ENCODE measurements around the gene RAP1GAP. TPM values are rescaled to one million over a fixed set of nuclear protein-coding genes. Genes with fewer than 3 reads are reported as not detected.

Gene RAP1GAP
- total RNA-seq, 1 experiment from 2014 or later, result not detected

GRCh38 chr1:21620011-21620410 is 49.1 kb downstream of the RAP1GAP start:
- DNase-seq, result no peak
- no peak overlapping the region for H3K9ac ChIP-seq (ENCODE audit: low read length)

GRCh38 chr1:21619375-21619947 is 49.7 kb downstream of the RAP1GAP start:
- no peaks in the 10 kb centered on the region for H3K4me1 ChIP-seq (ENCODE audit: low read length)
- DNase-seq, result no peak
- H4K20me1 ChIP-seq (ENCODE audit: insufficient read depth, low read depth, low read length), result 0 out of 2 replicates have a peak, but pooled peaks cover 3% of the 10 kb centered on the region
- no peaks in the 10 kb centered on the region for H3K9me3 ChIP-seq (ENCODE audit: low read length)
- no peak overlapping the region for H3K4me2 ChIP-seq (ENCODE audit: low read depth, low read length, poor library complexity, severe bottlenecking)
- no peaks in the 10 kb centered on the region for H3K27me3 ChIP-seq (ENCODE audit: low read length)
- no peak overlapping the region for H3K27ac ChIP-seq (ENCODE audit: low read length)
- H3K4me3 ChIP-seq (ENCODE audit: low read length), result no peak overlapping the region
- no peaks in the 10 kb centered on the region for H3K36me3 ChIP-seq (ENCODE audit: insufficient read depth, low read length)
- no peaks in the 10 kb centered on the region for H3K9me2 ChIP-seq (replicated peaks; ENCODE audit: insufficient read depth, low read length)
- no peak overlapping the region for H2AFZ ChIP-seq (ENCODE audit: low read length)
- H3K9ac ChIP-seq (ENCODE audit: low read length), result no peak overlapping the region
- no peaks in the 10 kb centered on the region for H3K79me2 ChIP-seq (ENCODE audit: low read length)

More at GRCh38 chr1:21620011-21620410, 49.1 kb downstream of the RAP1GAP start:
- Histone ChIP-seq H3K79me2 (ENCODE audit: low read length) (no peaks in the 10 kb centered on the region), H3K36me3 (ENCODE audit: insufficient read depth, low read length) (no peaks in the 10 kb centered on the region), H3K27me3 (ENCODE audit: low read length) (no peaks in the 10 kb centered on the region), H3K27ac (ENCODE audit: low read length) (no peak overlapping the region), H3K9me3 (ENCODE audit: low read length) (no peaks in the 10 kb centered on the region), H2AFZ (ENCODE audit: low read length) (no peak overlapping the region), H3K4me1 (ENCODE audit: low read length) (no peaks in the 10 kb centered on the region), H3K9me2 (replicated peaks; ENCODE audit: insufficient read depth, low read length) (no peaks in the 10 kb centered on the region), H3K4me2 (ENCODE audit: low read depth, low read length, poor library complexity, severe bottlenecking) (no peak overlapping the region), H4K20me1 (ENCODE audit: insufficient read depth, low read depth, low read length) (0 out of 2 replicates have a peak, but pooled peaks cover 3% of the 10 kb centered on the region), H3K4me3 (ENCODE audit: low read length) (no peak overlapping the region)

GRCh38 chr1:21618561-21619374 is 50.4 kb downstream of the RAP1GAP start:
- Histone ChIP-seq H3K9me2 (replicated peaks; ENCODE audit: insufficient read depth, low read length) (no peaks in the 10 kb centered on the region), H3K4me3 (ENCODE audit: low read length) (no peak overlapping the region), H3K27ac (ENCODE audit: low read length) (no peak overlapping the region), H2AFZ (ENCODE audit: low read length) (no peak overlapping the region), H3K9me3 (ENCODE audit: low read length) (no peaks in the 10 kb centered on the region), H3K27me3 (ENCODE audit: low read length) (no peaks in the 10 kb centered on the region), H3K79me2 (ENCODE audit: low read length) (no peaks in the 10 kb centered on the region), H3K4me2 (ENCODE audit: low read depth, low read length, poor library complexity, severe bottlenecking) (no peak overlapping the region), H3K36me3 (ENCODE audit: insufficient read depth, low read length) (no peaks in the 10 kb centered on the region), H4K20me1 (ENCODE audit: insufficient read depth, low read depth, low read length) (0 out of 2 replicates have a peak, but pooled peaks cover 3% of the 10 kb centered on the region), H3K9ac (ENCODE audit: low read length) (no peak overlapping the region), H3K4me1 (ENCODE audit: low read length) (no peaks in the 10 kb centered on the region)
- DNase-seq, result no peak

- H3K27ac ChIP-seq (ENCODE audit: low read length), result no peak overlapping the region
- no peak overlapping the region for H3K4me3 ChIP-seq (ENCODE audit: low read length)
- H3K79me2 ChIP-seq (ENCODE audit: low read length), result no peaks in the 10 kb centered on the region
- no peaks in the 10 kb centered on the region for H3K9me2 ChIP-seq (replicated peaks; ENCODE audit: insufficient read depth, low read length)
- no peaks in the 10 kb centered on the region for H3K27me3 ChIP-seq (ENCODE audit: low read length)
- H2AFZ ChIP-seq (ENCODE audit: low read length), result no peak overlapping the region
- H3K4me2 ChIP-seq (ENCODE audit: low read depth, low read length, poor library complexity, severe bottlenecking), result no peak overlapping the region
- H3K4me1 ChIP-seq (ENCODE audit: low read length), result no peaks in the 10 kb centered on the region
- H3K9me3 ChIP-seq (ENCODE audit: low read length), result no peaks in the 10 kb centered on the region
- no peak overlapping the region for H3K9ac ChIP-seq (ENCODE audit: low read length)
- DNase-seq, result no peak
- H3K36me3 ChIP-seq (ENCODE audit: insufficient read depth, low read length), result no peaks in the 10 kb centered on the region
- H4K20me1 ChIP-seq (ENCODE audit: insufficient read depth, low read depth, low read length), result 0 out of 2 replicates have a peak, but pooled peaks cover 3% of the 10 kb centered on the region
Measured at GRCh38 chr1:21618059-21618458, 51.1 kb downstream of the RAP1GAP start.

GRCh38 chr1:21617126-21617738 is 51.9 kb downstream of the RAP1GAP start:
- H3K4me3 ChIP-seq (ENCODE audit: low read length), result no peak overlapping the region
- H3K9me2 ChIP-seq (replicated peaks; ENCODE audit: insufficient read depth, low read length), result no peaks in the 10 kb centered on the region
- H4K20me1 ChIP-seq (ENCODE audit: insufficient read depth, low read depth, low read length), result 0 out of 2 replicates have a peak, but pooled peaks cover 3% of the 10 kb centered on the region
- no peak overlapping the region for H2AFZ ChIP-seq (ENCODE audit: low read length)
- H3K36me3 ChIP-seq (ENCODE audit: insufficient read depth, low read length), result no peaks in the 10 kb centered on the region
- H3K9me3 ChIP-seq (ENCODE audit: low read length), result no peaks in the 10 kb centered on the region
- no peak for DNase-seq
- H3K27ac ChIP-seq (ENCODE audit: low read length), result no peak overlapping the region
- H3K27me3 ChIP-seq (ENCODE audit: low read length), result no peaks in the 10 kb centered on the region
- no peaks in the 10 kb centered on the region for H3K79me2 ChIP-seq (ENCODE audit: low read length)
- no peaks in the 10 kb centered on the region for H3K4me1 ChIP-seq (ENCODE audit: low read length)
- no peak overlapping the region for H3K9ac ChIP-seq (ENCODE audit: low read length)
- H3K4me2 ChIP-seq (ENCODE audit: low read depth, low read length, poor library complexity, severe bottlenecking), result no peak overlapping the region

- Histone ChIP-seq H3K4me3 (ENCODE audit: low read length) (no peak overlapping the region), H3K4me1 (ENCODE audit: low read length) (no peaks in the 10 kb centered on the region), H2AFZ (ENCODE audit: low read length) (no peak overlapping the region), H3K9me2 (replicated peaks; ENCODE audit: insufficient read depth, low read length) (no peaks in the 10 kb centered on the region), H3K9ac (ENCODE audit: low read length) (no peak overlapping the region), H3K27me3 (ENCODE audit: low read length) (no peaks in the 10 kb centered on the region), H3K79me2 (ENCODE audit: low read length) (no peaks in the 10 kb centered on the region), H3K4me2 (ENCODE audit: low read depth, low read length, poor library complexity, severe bottlenecking) (no peak overlapping the region), H3K36me3 (ENCODE audit: insufficient read depth, low read length) (no peaks in the 10 kb centered on the region), H4K20me1 (ENCODE audit: insufficient read depth, low read depth, low read length) (0 out of 2 replicates have a peak, but pooled peaks cover 3% of the 10 kb centered on the region), H3K9me3 (ENCODE audit: low read length) (no peaks in the 10 kb centered on the region), H3K27ac (ENCODE audit: low read length) (no peak overlapping the region)
- DNase-seq, result no peak
Measured at GRCh38 chr1:21616372-21616771, 52.8 kb downstream of the RAP1GAP start.

- no peaks in the 10 kb centered on the region for H3K4me1 ChIP-seq (ENCODE audit: low read length)
- H4K20me1 ChIP-seq (ENCODE audit: insufficient read depth, low read depth, low read length), result 0 out of 2 replicates have a peak, but pooled peaks cover 1% of the 10 kb centered on the region
- no peaks in the 10 kb centered on the region for H3K79me2 ChIP-seq (ENCODE audit: low read length)
- H2AFZ ChIP-seq (ENCODE audit: low read length), result no peak overlapping the region
- no peak overlapping the region for H3K9ac ChIP-seq (ENCODE audit: low read length)
- no peaks in the 10 kb centered on the region for H3K9me3 ChIP-seq (ENCODE audit: low read length)
- no peak overlapping the region for H3K4me2 ChIP-seq (ENCODE audit: low read depth, low read length, poor library complexity, severe bottlenecking)
- no peaks in the 10 kb centered on the region for H3K27me3 ChIP-seq (ENCODE audit: low read length)
- no peak for DNase-seq
- no peaks in the 10 kb centered on the region for H3K36me3 ChIP-seq (ENCODE audit: insufficient read depth, low read length)
- H3K9me2 ChIP-seq (replicated peaks; ENCODE audit: insufficient read depth, low read length), result no peaks in the 10 kb centered on the region
- no peak overlapping the region for H3K4me3 ChIP-seq (ENCODE audit: low read length)
- H3K27ac ChIP-seq (ENCODE audit: low read length), result no peak overlapping the region
Measured at GRCh38 chr1:21614419-21615115, 54.6 kb downstream of the RAP1GAP start.

All from Karpas-422 (cell line).